Motor neuron (in vitro differentiated cells): Measurements from ENCODE around the gene UBN1. TPM values are rescaled to one million over a fixed set of nuclear protein-coding genes. Genes with fewer than 3 reads are reported as not detected.

Experiments used
- ATAC-seq, 8 experiments: fragments of 200-7000 bp; cut with Tn5 transposase; replicated peaks in 6 of 8; 2 replicates each; pipeline ENCODE4 v1.8.0; 2021; ENCODE audit warnings: mild to moderate bottlenecking in 8 of 8, moderate library complexity in 8 of 8
- H3K27ac ChIP-seq, 2 donors: fragments of 250-450 bp; sonication (Bioruptor Pico); 2 replicates each; pipeline ENCODE4 v1.9.0; 2021; ENCODE audit warnings: antibody characterized with exemption in 2 of 2, mild to moderate bottlenecking in 2 of 2, moderate library complexity in 1 of 2
- H3K4me1 ChIP-seq, 2 donors: fragments of 250-450 bp; sonication (Bioruptor Pico); replicated peaks in 1 of 2; 2 replicates each; pipeline ENCODE4 v1.6.1; 2021; ENCODE audit warnings: antibody characterized with exemption in 2 of 2, mild to moderate bottlenecking in 2 of 2, moderate library complexity in 1 of 2
- H3K4me3 ChIP-seq, 5 donors: fragments of 250-450 bp; sonication (Bioruptor Pico); 2 replicates each; pipeline ENCODE4 v1.9.0; 2021; ENCODE audit warnings: antibody characterized with exemption in 5 of 5, mild to moderate bottlenecking in 5 of 5, moderate library complexity in 4 of 5
- WGBS, 10 experiments: fragments of 450-650 bp; shearing (Covaris generic); methylation state at CpG; one replicate each; pipeline ENCODE4 v1.0.0; 2022; 5-methylcytosine and 5-hydroxymethylcytosine counted together
- in situ Hi-C, 9 experiments: fragments of 400-800 bp; cut with MboI; loops; one replicate each; pipeline ENCODE4 v1.15.0; 2021; ENCODE audit warnings: low sequenced_read_pairs in 9 of 9, low pct_unique_long_range_greater_than_20kb in 2 of 9; ENCODE audit not compliant: unreplicated experiment in 9 of 9
- total RNA-seq, 8 experiments: library from RNA; unstranded; fragments of 300-600 nt; gene quantifications; 2 replicates each; pipeline versions ENCODE4 v1.2.3 to v1.2.4, GENCODE V29; 2022

The UBN1 gene
- total RNA-seq, 8 experiments from 2014 or later = 14.0 to 43.7 (median 24.2) TPM

DNA sequence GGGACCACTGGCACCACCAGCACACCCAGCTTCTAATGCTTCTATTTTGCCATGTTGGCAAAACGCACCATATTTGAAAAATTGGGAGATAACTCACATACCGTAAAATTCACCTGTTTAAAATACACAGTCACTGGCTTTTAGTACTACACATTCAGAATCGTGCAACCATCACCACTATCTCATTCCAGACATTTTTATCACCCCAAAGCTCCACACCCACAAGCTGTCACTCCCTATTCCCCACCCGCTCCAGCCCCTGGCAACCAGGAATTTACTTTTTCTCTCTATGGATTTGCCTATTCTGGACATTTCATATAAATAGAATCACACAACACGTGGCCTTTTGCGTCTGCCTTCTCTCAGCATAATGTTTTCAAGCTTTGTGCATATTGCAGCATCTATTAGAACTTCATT is 64.7 kb downstream of the UBN1 start:
- in situ Hi-C loops = no loop called here
- Histone ChIP-seq H3K4me1 (no peaks in the 10 kb centered on the region), H3K27ac (no peak overlapping the region), H3K4me3 (no peak overlapping the region)
- ATAC-seq = peak in 3 of 8 experiments; percentile 82 to 91 (median 88)
- 0 to 100% (median 64%) methylated on average over 1 to 6 of the region's 6 CpGs; no CpG with 5 or more reads in 1 of the 10 experiments for WGBS, 10 experiments

DNA sequence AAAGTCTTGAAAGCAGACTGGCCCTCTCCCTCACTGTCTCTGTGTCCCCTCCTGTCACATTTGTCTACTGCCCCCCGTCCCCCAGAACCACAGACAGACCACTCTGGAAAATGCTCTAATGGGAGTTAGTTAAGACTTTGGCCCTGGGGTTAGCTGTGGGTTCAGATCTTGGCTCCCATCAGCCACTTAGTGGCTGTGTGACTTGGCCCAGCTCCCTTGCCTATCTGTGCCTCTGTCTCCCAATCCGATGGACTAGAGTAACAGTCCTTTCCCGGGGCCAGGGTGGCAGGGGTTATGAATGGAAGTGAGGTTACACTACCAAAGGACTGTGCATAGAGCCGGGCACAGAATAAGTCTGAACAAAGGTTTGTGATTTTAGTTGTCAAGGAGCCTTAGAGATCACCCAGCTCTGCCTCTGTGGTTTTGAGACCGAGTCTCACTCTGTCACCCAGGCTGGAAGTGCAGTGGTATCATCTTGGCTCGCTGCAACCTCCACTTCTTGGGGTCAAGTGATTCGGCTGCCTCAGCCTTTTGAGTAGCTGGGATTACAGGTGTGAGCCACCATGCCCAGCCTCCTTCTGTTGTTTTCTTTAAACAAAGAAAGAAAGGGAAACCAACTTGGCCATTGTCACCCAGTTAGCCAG is 66.0 kb downstream of the UBN1 start:
- in situ Hi-C loops = no loop called here
- H3K4me1 ChIP-seq = no peaks in the 10 kb centered on the region
- ATAC-seq = peak in 1 of 8 experiments; percentile 28
- no peak overlapping the region for H3K27ac ChIP-seq
- no peak overlapping the region for H3K4me3 ChIP-seq
- WGBS, 10 experiments = 46 to 92% (median 66%) methylated on average over 2 to 5 of the region's 7 CpGs; no CpG with 5 or more reads in 4 of the 10 experiments

DNA sequence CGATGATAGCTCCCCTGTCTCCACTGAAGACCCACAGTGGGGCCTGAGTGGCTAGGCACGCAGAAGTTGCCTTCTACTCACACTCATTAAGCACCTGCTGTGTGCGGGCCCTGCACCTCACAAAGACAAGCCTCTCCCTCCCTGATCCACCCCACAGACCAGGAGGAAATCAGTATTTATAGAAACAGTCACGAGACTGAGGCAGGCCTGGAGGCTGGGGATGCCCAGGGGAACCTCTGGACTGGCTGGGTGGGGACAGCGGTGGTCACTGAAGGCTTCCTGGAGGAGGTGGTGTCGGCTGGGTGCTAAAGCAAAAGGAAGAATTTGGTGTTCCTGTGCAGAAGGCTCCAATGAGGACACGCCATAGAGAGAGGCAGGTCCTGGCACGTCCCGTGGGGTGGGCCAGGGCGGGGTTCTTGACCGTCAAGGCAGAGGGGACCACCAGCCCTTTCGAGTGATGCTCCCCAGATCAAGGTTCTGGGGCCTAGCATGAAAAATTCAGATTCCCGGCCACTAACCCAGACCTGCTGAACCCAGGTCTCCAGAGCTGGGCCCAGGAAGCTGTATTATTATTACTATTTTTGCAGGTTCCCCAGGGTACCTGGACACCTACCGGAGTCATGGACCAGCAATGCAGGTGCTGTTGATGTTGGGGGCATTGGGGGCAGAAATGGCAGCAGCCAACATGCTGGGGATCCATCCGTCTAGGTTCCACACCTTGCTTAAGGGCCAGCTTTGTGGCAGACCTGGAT is 66.7 kb downstream of the UBN1 start:
- no peak overlapping the region for H3K4me3 ChIP-seq
- ATAC-seq = no peak
- in situ Hi-C loops = no loop called here
- no peaks in the 10 kb centered on the region for H3K4me1 ChIP-seq
- WGBS, 10 experiments = 82 to 100% (median 93%) methylated on average over 1 to 5 of the region's 15 CpGs; no CpG with 5 or more reads in 3 of the 10 experiments
- H3K27ac ChIP-seq = no peak overlapping the region

- H3K4me1 ChIP-seq = no peaks in the 10 kb centered on the region
- in situ Hi-C loops = no loop called here
- no peak overlapping the region for H3K27ac ChIP-seq
- no peak for ATAC-seq
- no peak overlapping the region for H3K4me3 ChIP-seq
- WGBS, 10 experiments = 80 to 88% (median 84%) methylated on average over 1 to 5 of the region's 7 CpGs; no CpG with 5 or more reads in 6 of the 10 experiments
Measured at GRCh38 chr16:4914528-4915225, 67.4 kb downstream of the UBN1 start.

DNA sequence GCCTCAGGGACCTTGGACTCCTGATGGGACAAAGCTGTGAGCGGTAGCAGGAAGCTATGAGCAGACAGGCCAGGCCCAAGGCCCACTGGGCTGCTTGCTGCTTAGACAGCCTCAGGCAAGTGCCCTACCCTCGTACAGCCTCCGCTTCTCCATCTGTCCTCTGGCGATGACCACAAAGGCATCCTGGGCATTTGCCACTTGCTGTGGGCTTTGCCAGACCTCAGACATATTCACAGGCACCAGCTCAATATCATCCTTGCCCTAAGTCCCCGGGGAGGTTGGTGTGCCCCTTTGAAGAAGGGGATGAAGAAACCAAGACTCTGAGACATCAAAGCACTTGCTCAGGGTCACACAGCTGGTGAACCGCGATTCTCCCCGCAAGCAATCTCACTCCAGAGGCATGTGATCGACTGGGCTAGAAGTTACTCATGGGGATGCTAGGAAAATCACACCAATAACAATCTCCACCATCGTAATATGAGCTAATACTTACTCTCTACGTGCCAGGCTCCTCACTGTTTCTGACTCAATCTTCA is 68.0 kb downstream of the UBN1 start:
- peak in 2 of 8 experiments; percentile 33 to 43 for ATAC-seq
- H3K27ac ChIP-seq = no peak overlapping the region

DNA sequence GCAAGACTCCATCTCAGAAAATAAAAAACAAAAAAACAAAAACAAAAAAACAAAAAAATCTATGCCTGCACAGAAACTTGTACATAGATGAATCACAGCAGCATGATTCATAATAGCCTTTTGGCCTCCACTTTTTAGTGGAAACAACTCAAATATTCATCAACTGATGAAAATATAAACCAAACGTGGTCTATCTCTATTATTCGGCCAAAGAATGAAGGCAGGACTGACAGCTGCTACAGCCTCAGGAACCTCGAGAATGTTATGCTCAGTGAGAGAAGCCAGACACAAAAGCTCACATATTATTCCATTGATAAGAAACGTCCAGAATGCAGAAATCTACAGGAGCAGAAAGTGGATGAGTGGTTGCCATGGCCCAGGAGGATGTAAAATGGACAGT is 69.8 kb downstream of the UBN1 start:
- no peaks in the 10 kb centered on the region for H3K4me1 ChIP-seq
- no peak overlapping the region for H3K4me3 ChIP-seq
- 0 to 73% (median 36%) methylated on average over 3 to 4 of the region's 4 CpGs; no CpG with 5 or more reads in 2 of the 10 experiments for WGBS, 10 experiments
- H3K27ac ChIP-seq = no peak overlapping the region
- in situ Hi-C loops = no loop called here
- peak in 1 of 8 experiments; percentile 2 for ATAC-seq

More for the DNA sequence above, 68.0 kb downstream of the UBN1 start:
- in situ Hi-C loops = no loop called here
- Histone ChIP-seq H3K4me3 (no peak overlapping the region), H3K4me1 (no peaks in the 10 kb centered on the region)
- 29 to 80% (median 69%) methylated on average over 1 to 9 of the region's 11 CpGs; no CpG with 5 or more reads in 4 of the 10 experiments for WGBS, 10 experiments

DNA sequence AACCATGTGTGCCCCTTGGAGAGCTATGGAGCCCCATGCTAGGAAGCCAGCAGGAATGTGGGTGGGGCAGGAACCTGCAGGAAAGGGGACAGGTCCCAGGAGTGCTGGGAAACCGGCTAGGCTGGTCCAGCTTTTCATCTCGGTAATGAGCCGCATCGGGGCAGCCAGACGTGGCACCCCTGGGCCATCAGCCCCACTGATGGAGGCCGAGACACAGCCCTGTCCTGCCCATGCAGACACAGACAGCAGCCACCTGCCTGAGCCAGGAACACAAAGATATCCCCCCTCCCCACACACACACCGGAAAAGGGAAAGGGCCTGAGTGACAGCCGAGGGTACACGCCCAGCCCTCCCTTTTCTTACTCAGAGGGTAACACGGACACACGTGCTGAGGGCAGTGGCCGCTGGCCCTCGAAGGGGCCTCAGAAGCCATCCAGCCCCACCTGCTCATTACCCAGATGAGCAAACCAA is 71.5 kb downstream of the UBN1 start:
- in situ Hi-C loops = no loop called here
- H3K4me3 ChIP-seq = no peak overlapping the region
- no peak overlapping the region for H3K27ac ChIP-seq
- H3K4me1 ChIP-seq = no peaks in the 10 kb centered on the region
- peak in 2 of 8 experiments; percentile 17 to 42 for ATAC-seq
- WGBS, 10 experiments = 33 to 60% (median 38%) methylated on average over 1 to 4 of the region's 13 CpGs; no CpG with 5 or more reads in 7 of the 10 experiments

GRCh38 chr16:4920826-4921225 is 73.5 kb downstream of the UBN1 start:
- ATAC-seq = no peak
- in situ Hi-C loops = no loop called here
- Histone ChIP-seq H3K4me1 (no peaks in the 10 kb centered on the region), H3K4me3 (no peak overlapping the region), H3K27ac (no peak overlapping the region)
- WGBS, 10 experiments = 29 to 100% (median 65%) methylated on average over 2 to 5 of the region's 5 CpGs; no CpG with 5 or more reads in 6 of the 10 experiments

- Histone ChIP-seq H3K4me3 (no peak overlapping the region), H3K4me1 (no peaks in the 10 kb centered on the region), H3K27ac (no peak overlapping the region)
- in situ Hi-C loops = no loop called here
- ATAC-seq = peak in 1 of 8 experiments; percentile 30
- 50 to 100% (median 73%) methylated on average over 1 to 11 of the region's 18 CpGs; no CpG with 5 or more reads in 2 of the 10 experiments for WGBS, 10 experiments
Measured at GRCh38 chr16:4922721-4923342, 75.6 kb downstream of the UBN1 start.

DNA sequence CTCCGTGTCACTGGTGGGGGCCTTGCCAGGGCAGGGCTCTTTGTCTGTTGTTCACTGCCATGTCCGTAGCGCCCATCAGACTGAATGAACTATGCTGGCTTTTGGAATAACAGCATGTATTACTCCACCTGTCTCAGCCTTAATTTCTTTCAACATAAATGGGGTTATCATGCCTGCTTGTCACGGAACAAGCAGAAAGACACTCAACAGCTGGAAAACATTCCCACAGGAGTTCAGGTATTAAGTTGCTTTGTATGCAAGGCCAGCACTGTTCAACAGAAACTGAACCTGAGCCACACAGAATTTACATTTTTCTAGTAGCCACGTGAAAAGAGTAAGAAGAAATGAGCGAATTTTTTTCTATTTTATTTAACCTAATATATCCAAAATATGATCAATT is 76.6 kb downstream of the UBN1 start:
- 49 to 100% (median 71%) methylated on average over 2 to 6 of the region's 6 CpGs; no CpG with 5 or more reads in 2 of the 10 experiments for WGBS, 10 experiments
- in situ Hi-C loops = no loop called here
- Histone ChIP-seq H3K4me3 (no peak overlapping the region), H3K27ac (no peak overlapping the region), H3K4me1 (no peaks in the 10 kb centered on the region)
- ATAC-seq = no peak

DNA sequence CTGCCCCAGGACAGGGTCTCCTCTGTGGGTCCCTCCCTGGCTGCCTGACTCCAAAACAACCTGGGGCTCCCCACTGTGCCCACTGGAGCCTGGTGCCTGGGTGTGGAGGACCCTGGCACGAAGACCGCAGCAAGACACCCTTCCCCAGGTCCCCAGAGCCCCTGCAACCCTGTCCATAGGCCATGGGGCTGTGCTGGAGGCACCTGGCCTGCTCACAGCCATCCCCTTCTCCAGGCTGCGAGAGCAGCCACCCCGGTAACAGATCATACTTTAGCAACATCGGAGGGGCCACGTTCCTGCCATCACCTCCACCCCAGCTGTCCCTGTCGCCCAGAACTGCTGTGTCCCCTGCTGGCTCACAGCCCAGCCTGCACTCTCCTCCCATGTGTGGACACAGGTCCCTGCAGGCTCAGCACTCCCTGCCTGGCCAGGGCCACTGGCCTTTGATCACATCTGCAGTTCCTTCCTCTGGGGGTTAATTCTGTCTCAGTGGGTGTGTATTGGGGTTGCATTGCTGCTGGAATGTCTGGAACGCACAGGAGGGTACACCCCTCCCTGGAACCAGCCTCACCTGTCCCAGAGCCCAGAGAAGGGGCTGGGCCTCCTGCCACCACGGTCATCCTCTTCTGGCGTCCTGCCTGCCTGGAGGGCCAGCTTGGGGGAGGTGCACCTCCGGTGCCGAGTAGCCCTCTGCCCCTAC is 77.5 kb downstream of the UBN1 start:
- in situ Hi-C loops = no loop called here
- Histone ChIP-seq H3K4me1 (no peaks in the 10 kb centered on the region), H3K27ac (no peak overlapping the region), H3K4me3 (no peak overlapping the region)
- 0 to 60% (median 43%) methylated on average over 1 to 5 of the region's 12 CpGs; no CpG with 5 or more reads in 4 of the 10 experiments for WGBS, 10 experiments
- peak in 5 of 8 experiments; percentile 12 to 63 (median 31) for ATAC-seq

DNA sequence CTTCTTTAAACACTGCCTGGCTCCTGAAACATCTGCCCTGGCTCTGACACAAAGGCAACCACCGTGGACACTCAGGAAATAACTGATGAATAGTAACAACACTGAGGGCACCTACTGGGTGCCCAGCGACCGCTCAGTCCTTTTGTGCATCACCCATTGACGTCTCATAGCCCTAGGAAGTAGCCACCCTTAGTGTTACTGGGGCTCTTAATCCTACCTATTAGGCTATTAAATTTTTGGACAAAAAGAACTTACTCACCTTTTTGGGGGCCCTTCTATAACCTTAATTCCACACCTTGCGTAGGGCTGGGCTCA is 78.0 kb downstream of the UBN1 start:
- no peak for ATAC-seq
- no peak overlapping the region for H3K27ac ChIP-seq
- WGBS, 10 experiments = 50 to 80% (median 63%) methylated on average over 1 to 5 of the region's 5 CpGs; no CpG with 5 or more reads in 5 of the 10 experiments
- no peak overlapping the region for H3K4me3 ChIP-seq
- no peaks in the 10 kb centered on the region for H3K4me1 ChIP-seq
- in situ Hi-C loops = no loop called here
